ENCODE measurements around the gene CALM3.

The CALM3 gene

GRCh38 chr19:46579361-46579879 lies 21.7 kb upstream of the CALM3 start:
- Histone ChIP-seq H2BK120ac (ENCODE audit: low read depth, low read length) (no peak overlapping the region), H3K4me1 (ENCODE audit: control insufficient read depth, insufficient read depth, low read depth, low read length) (no peaks in the 10 kb centered on the region)

GRCh38 chr19:46580247-46580646 lies 20.9 kb upstream of the CALM3 start:
- 67% methylated on average over 2 of the region's 2 CpGs for WGBS
- Histone ChIP-seq H3K4ac (ENCODE audit: low read depth in 1 of 2, low read length in 2 of 2) (no peak overlapping the region), H3K18ac (ENCODE audit: low read depth in 1 of 2, low read length in 2 of 2) (no peak overlapping the region), H4K91ac (ENCODE audit: low read length) (no peak overlapping the region), H2BK15ac (ENCODE audit: low read depth, poor library complexity, severe bottlenecking) (no peak overlapping the region), H3K9ac (ENCODE audit: low read length) (no peak overlapping the region), H3K23ac (ENCODE audit: low read length in 2 of 2) (no peak overlapping the region), H3K27me3 (ENCODE audit: control insufficient read depth in 1 of 2, insufficient read depth in 1 of 2, low read length in 2 of 2) (no peaks in the 10 kb centered on the region), H3K36me3 (ENCODE audit: control insufficient read depth in 1 of 2, insufficient read depth in 2 of 2, low read depth in 1 of 2, low read length in 2 of 2) (no peaks in the 10 kb centered on the region), H2AFZ (ENCODE audit: low read depth, low read length) (no peak overlapping the region), H4K8ac (ENCODE audit: low read length) (no peak overlapping the region), H2BK120ac (ENCODE audit: low read depth, low read length) (no peak overlapping the region), H2BK5ac (ENCODE audit: low read depth, low read length, poor library complexity, severe bottlenecking) (no peak overlapping the region), H2BK12ac (ENCODE audit: low read length in 2 of 2) (no peak overlapping the region), H3K27ac (ENCODE audit: low read length, poor library complexity, severe bottlenecking) (no peak overlapping the region), H3K79me1 (replicated peaks; ENCODE audit: low read length, poor library complexity, severe bottlenecking) (no peaks in the 10 kb centered on the region), H2AK5ac (ENCODE audit: low read length, severe bottlenecking) (no peak overlapping the region), H3K4me1 (ENCODE audit: control insufficient read depth, insufficient read depth, low read depth, low read length) (no peaks in the 10 kb centered on the region), H3K14ac (ENCODE audit: low read length in 2 of 2) (no peak overlapping the region), H3K4me3 (ENCODE audit: insufficient read depth in 1 of 2, low read depth in 1 of 2, low read length in 2 of 2) (no peak overlapping the region), H3K9me3 (ENCODE audit: control insufficient read depth, low read length) (no peaks in the 10 kb centered on the region), H3K4me2 (ENCODE audit: low read length, poor library complexity, severe bottlenecking) (no peak overlapping the region)
- no peak for DNase-seq

More at GRCh38 chr19:46579361-46579879, 21.7 kb upstream of the CALM3 start:
- no peaks in the 10 kb centered on the region for H3K27me3 ChIP-seq (ENCODE audit: control insufficient read depth in 1 of 2, insufficient read depth in 1 of 2, low read length in 2 of 2)
- no peak overlapping the region for H2BK15ac ChIP-seq (ENCODE audit: low read depth, poor library complexity, severe bottlenecking)
- no peak overlapping the region for H3K23ac ChIP-seq (ENCODE audit: low read length in 2 of 2)
- H3K18ac ChIP-seq (ENCODE audit: low read depth in 1 of 2, low read length in 2 of 2), result no peak overlapping the region
- H2AFZ ChIP-seq (ENCODE audit: low read depth, low read length), result no peak overlapping the region
- H3K4me3 ChIP-seq (ENCODE audit: insufficient read depth in 1 of 2, low read depth in 1 of 2, low read length in 2 of 2), result no peak overlapping the region
- peak; percentile 24 for DNase-seq
- no peak overlapping the region for H3K9ac ChIP-seq (ENCODE audit: low read length)
- H2BK5ac ChIP-seq (ENCODE audit: low read depth, low read length, poor library complexity, severe bottlenecking), result no peak overlapping the region
- no peak overlapping the region for H3K4ac ChIP-seq (ENCODE audit: low read depth in 1 of 2, low read length in 2 of 2)
- H4K91ac ChIP-seq (ENCODE audit: low read length), result no peak overlapping the region
- no peak overlapping the region for H3K4me2 ChIP-seq (ENCODE audit: low read length, poor library complexity, severe bottlenecking)
- no peak overlapping the region for H4K8ac ChIP-seq (ENCODE audit: low read length)
- no peak overlapping the region for H2BK12ac ChIP-seq (ENCODE audit: low read length in 2 of 2)
- no peaks in the 10 kb centered on the region for H3K36me3 ChIP-seq (ENCODE audit: control insufficient read depth in 1 of 2, insufficient read depth in 2 of 2, low read depth in 1 of 2, low read length in 2 of 2)
- H3K14ac ChIP-seq (ENCODE audit: low read length in 2 of 2), result no peak overlapping the region
- H3K79me1 ChIP-seq (replicated peaks; ENCODE audit: low read length, poor library complexity, severe bottlenecking), result no peaks in the 10 kb centered on the region
- H3K27ac ChIP-seq (ENCODE audit: low read length, poor library complexity, severe bottlenecking), result no peak overlapping the region
- no peak overlapping the region for H2AK5ac ChIP-seq (ENCODE audit: low read length, severe bottlenecking)
- 69% methylated on average over 7 of the region's 8 CpGs for WGBS
- H3K9me3 ChIP-seq (ENCODE audit: control insufficient read depth, low read length), result no peaks in the 10 kb centered on the region

- no peaks in the 10 kb centered on the region for H3K79me1 ChIP-seq (replicated peaks; ENCODE audit: low read length, poor library complexity, severe bottlenecking)
- no peak overlapping the region for H2BK5ac ChIP-seq (ENCODE audit: low read depth, low read length, poor library complexity, severe bottlenecking)
- H3K23ac ChIP-seq (ENCODE audit: low read length in 2 of 2), result no peak overlapping the region
- H2BK120ac ChIP-seq (ENCODE audit: low read depth, low read length), result no peak overlapping the region
- H3K18ac ChIP-seq (ENCODE audit: low read depth in 1 of 2, low read length in 2 of 2), result no peak overlapping the region
- DNase-seq, result no peak
- H3K9me3 ChIP-seq (ENCODE audit: control insufficient read depth, low read length), result no peaks in the 10 kb centered on the region
- no peaks in the 10 kb centered on the region for H3K4me1 ChIP-seq (ENCODE audit: control insufficient read depth, insufficient read depth, low read depth, low read length)
- no peak overlapping the region for H3K4ac ChIP-seq (ENCODE audit: low read depth in 1 of 2, low read length in 2 of 2)
- H3K4me2 ChIP-seq (ENCODE audit: low read length, poor library complexity, severe bottlenecking), result no peak overlapping the region
- H2BK12ac ChIP-seq (ENCODE audit: low read length in 2 of 2), result no peak overlapping the region
- no peaks in the 10 kb centered on the region for H3K27me3 ChIP-seq (ENCODE audit: control insufficient read depth in 1 of 2, insufficient read depth in 1 of 2, low read length in 2 of 2)
- H3K9ac ChIP-seq (ENCODE audit: low read length), result no peak overlapping the region
- no peak overlapping the region for H2AFZ ChIP-seq (ENCODE audit: low read depth, low read length)
- no peak overlapping the region for H2BK15ac ChIP-seq (ENCODE audit: low read depth, poor library complexity, severe bottlenecking)
- no peak overlapping the region for H3K14ac ChIP-seq (ENCODE audit: low read length in 2 of 2)
- H4K8ac ChIP-seq (ENCODE audit: low read length), result no peak overlapping the region
- H3K36me3 ChIP-seq (ENCODE audit: control insufficient read depth in 1 of 2, insufficient read depth in 2 of 2, low read depth in 1 of 2, low read length in 2 of 2), result no peaks in the 10 kb centered on the region
- WGBS, result no CpG with 5 or more reads among the region's 1 CpG
- no peak overlapping the region for H3K27ac ChIP-seq (ENCODE audit: low read length, poor library complexity, severe bottlenecking)
- H3K4me3 ChIP-seq (ENCODE audit: insufficient read depth in 1 of 2, low read depth in 1 of 2, low read length in 2 of 2), result no peak overlapping the region
- H4K91ac ChIP-seq (ENCODE audit: low read length), result no peak overlapping the region
- H2AK5ac ChIP-seq (ENCODE audit: low read length, severe bottlenecking), result no peak overlapping the region
Measured at GRCh38 chr19:46585539-46585938, 15.6 kb upstream of the CALM3 start.

- no peaks in the 10 kb centered on the region for H3K27me3 ChIP-seq (ENCODE audit: control insufficient read depth in 1 of 2, insufficient read depth in 1 of 2, low read length in 2 of 2)
- 90% methylated on average over 4 of the region's 4 CpGs for WGBS
Measured at GRCh38 chr19:46586294-46586693, 14.8 kb upstream of the CALM3 start.

More at GRCh38 chr19:46586294-46586693, 14.8 kb upstream of the CALM3 start:
- H2BK15ac ChIP-seq (ENCODE audit: low read depth, poor library complexity, severe bottlenecking), result no peak overlapping the region
- H3K27ac ChIP-seq (ENCODE audit: low read length, poor library complexity, severe bottlenecking), result no peak overlapping the region
- H3K9ac ChIP-seq (ENCODE audit: low read length), result no peak overlapping the region
- H3K18ac ChIP-seq (ENCODE audit: low read depth in 1 of 2, low read length in 2 of 2), result no peak overlapping the region
- H3K36me3 ChIP-seq (ENCODE audit: control insufficient read depth in 1 of 2, insufficient read depth in 2 of 2, low read depth in 1 of 2, low read length in 2 of 2), result no peaks in the 10 kb centered on the region
- no peak overlapping the region for H4K8ac ChIP-seq (ENCODE audit: low read length)
- no peak overlapping the region for H2AK5ac ChIP-seq (ENCODE audit: low read length, severe bottlenecking)
- no peaks in the 10 kb centered on the region for H3K9me3 ChIP-seq (ENCODE audit: control insufficient read depth, low read length)
- no peak overlapping the region for H3K23ac ChIP-seq (ENCODE audit: low read length in 2 of 2)
- DNase-seq, result no peak
- H3K14ac ChIP-seq (ENCODE audit: low read length in 2 of 2), result no peak overlapping the region
- no peak overlapping the region for H3K4me3 ChIP-seq (ENCODE audit: insufficient read depth in 1 of 2, low read depth in 1 of 2, low read length in 2 of 2)
- no peak overlapping the region for H2BK120ac ChIP-seq (ENCODE audit: low read depth, low read length)
- H3K4me1 ChIP-seq (ENCODE audit: control insufficient read depth, insufficient read depth, low read depth, low read length), result no peaks in the 10 kb centered on the region
- H3K79me1 ChIP-seq (replicated peaks; ENCODE audit: low read length, poor library complexity, severe bottlenecking), result no peaks in the 10 kb centered on the region
- no peak overlapping the region for H2BK5ac ChIP-seq (ENCODE audit: low read depth, low read length, poor library complexity, severe bottlenecking)
- H2BK12ac ChIP-seq (ENCODE audit: low read length in 2 of 2), result no peak overlapping the region
- no peak overlapping the region for H4K91ac ChIP-seq (ENCODE audit: low read length)
- H3K4ac ChIP-seq (ENCODE audit: low read depth in 1 of 2, low read length in 2 of 2), result no peak overlapping the region
- H3K4me2 ChIP-seq (ENCODE audit: low read length, poor library complexity, severe bottlenecking), result no peak overlapping the region
- H2AFZ ChIP-seq (ENCODE audit: low read depth, low read length), result no peak overlapping the region
